HepG2 (cell line): Measurements from ENCODE around the gene IL27RA. TPM values are rescaled to one million over a fixed set of nuclear protein-coding genes. Genes with fewer than 3 reads are reported as not detected.
A peak's percentile ranks its signal among the peaks of the same experiment; 100 is the strongest.

Source experiments
- ATF3 ChIP-seq: sonication (generic); formaldehyde crosslinking; IDR thresholded peaks from 2 replicates; pipeline ENCODE4 v1.4.0; 2020; ENCODE audit warnings: missing genetic modification reagents
- ATM ChIP-seq: fragments of 450-650 bp; IDR thresholded peaks from 2 replicates; pipeline ENCODE4 v1.7.1; 2017; ENCODE audit warnings: mild to moderate bottlenecking, borderline replicate concordance
- FIP1L1 ChIP-seq: fragments of 200-400 bp; formaldehyde crosslinking; IDR thresholded peaks from 2 replicates; pipeline ENCODE4 v1.6.1; 2018; ENCODE audit warnings: low read depth, mild to moderate bottlenecking, low read length, moderate library complexity, borderline replicate concordance; ENCODE audit not compliant: insufficient read depth
- HNF4G ChIP-seq, 2 experiments: sonication (generic) in 1 of 2; formaldehyde crosslinking in 1 of 2; IDR thresholded peaks; 2 replicates each; pipeline versions ENCODE4 v1.4.0 to v1.6.1; 2011 to 2020; ENCODE audit warnings: borderline replicate concordance in 2 of 2, low read depth in 2 of 2, mild to moderate bottlenecking in 2 of 2, low read length in 1 of 2, missing genetic modification reagents in 1 of 2, moderate library complexity in 1 of 2
- KDM5B ChIP-seq: sonication (generic); formaldehyde crosslinking; IDR thresholded peaks from 2 replicates; pipeline ENCODE4 v1.4.0; 2020; ENCODE audit warnings: missing genetic modification reagents, mild to moderate bottlenecking, borderline replicate concordance
- MYC ChIP-seq: sonication (generic); formaldehyde crosslinking; IDR thresholded peaks from 2 replicates; pipeline ENCODE4 v1.9.0; 2021; ENCODE audit warnings: missing genetic modification reagents, borderline replicate concordance
- NFYB ChIP-seq: sonication (generic); formaldehyde crosslinking; IDR thresholded peaks from 2 replicates; pipeline ENCODE4 v1.4.0; 2020; ENCODE audit warnings: missing genetic modification reagents
- SAP130 ChIP-seq: IDR thresholded peaks from 2 replicates; pipeline ENCODE4 v1.6.1; 2016; ENCODE audit warnings: low read depth
- YY1 ChIP-seq: IDR thresholded peaks from 2 replicates; pipeline ENCODE4 v1.6.1; 2011; ENCODE audit warnings: low read length, low read depth, moderate library complexity, mild to moderate bottlenecking; ENCODE audit not compliant: insufficient read depth, insufficient replicate concordance
- ZBED4 ChIP-seq: sonication (generic); formaldehyde crosslinking; IDR thresholded peaks from 2 replicates; pipeline ENCODE4 v1.4.0; 2020; ENCODE audit warnings: missing genetic modification reagents, borderline replicate concordance
- ZBTB39 ChIP-seq: sonication (generic); formaldehyde crosslinking; IDR thresholded peaks from 2 replicates; pipeline ENCODE4 v1.5.0; 2020; ENCODE audit warnings: missing genetic modification reagents
- ZFP82 ChIP-seq: sonication (generic); formaldehyde crosslinking; IDR thresholded peaks from 2 replicates; pipeline ENCODE4 v1.5.1; 2020; ENCODE audit warnings: mild to moderate bottlenecking, missing genetic modification reagents, borderline replicate concordance
- ZNF276 ChIP-seq: sonication (generic); formaldehyde crosslinking; IDR thresholded peaks from 2 replicates; pipeline ENCODE4 v1.4.0; 2020; ENCODE audit warnings: mild to moderate bottlenecking, low read depth, missing genetic modification reagents
- ZNF3 ChIP-seq: IDR thresholded peaks from 2 replicates; pipeline ENCODE4 v1.7.0; 2017; ENCODE audit warnings: inconsistent platforms
- ZNF512 ChIP-seq: sonication (generic); formaldehyde crosslinking; IDR thresholded peaks from 2 replicates; pipeline ENCODE4 v1.4.0; 2020; ENCODE audit warnings: mild to moderate bottlenecking, missing genetic modification reagents
- ZNF564 ChIP-seq: sonication (generic); formaldehyde crosslinking; IDR thresholded peaks from 2 replicates; pipeline ENCODE4 v1.8.1; 2023; ENCODE audit warnings: mild to moderate bottlenecking, missing genetic modification reagents
- ZNF746 ChIP-seq: sonication (generic); formaldehyde crosslinking; IDR thresholded peaks from 2 replicates; pipeline ENCODE4 v1.8.0; 2022; ENCODE audit warnings: mild to moderate bottlenecking, missing genetic modification reagents
- ZNF773 ChIP-seq: sonication (generic); formaldehyde crosslinking; IDR thresholded peaks from 2 replicates; pipeline ENCODE4 v1.4.0; 2020; ENCODE audit warnings: missing genetic modification reagents, borderline replicate concordance
- ZSCAN31 ChIP-seq: sonication (generic); formaldehyde crosslinking; IDR thresholded peaks from 2 replicates; pipeline ENCODE4 v1.5.0; 2020; ENCODE audit warnings: low read depth, mild to moderate bottlenecking, missing genetic modification reagents
- polyA plus RNA-seq, 8 experiments: library from polyadenylated mRNA; depleted of rRNA in 3 of 8; stranded (reverse) in 7 of 8; unstranded in 1 of 8; fragments of >200 nt; fragmentation: Illumina TruSeq in 4 of 8; extraction: Trizol in 4 of 8; gene quantifications; 2 replicates each; pipeline versions ENCODE4 v1.2.1 to v1.2.3, GENCODE V29; 2011 to 2016; ENCODE audit warnings: low read depth in 4 of 8, missing spikeins in 1 of 8, mixed read lengths in 1 of 8; ENCODE audit not compliant: insufficient read depth in 1 of 8
- total RNA-seq, 5 experiments: library from RNA; depleted of rRNA; stranded (reverse); fragments of >200 nt; fragmentation: Illumina TruSeq; extraction: Trizol; gene quantifications; 2 replicates each; pipeline ENCODE4 v1.2.3, GENCODE V29; 2016; ENCODE audit warnings: low read depth in 1 of 5

IL27RA gene
- total and polyA plus RNA-seq, 2 of the 13 experiments (the other 11 are each of a cell fraction or from before 2014, with no cell fraction given), result 3.5 to 8.1 TPM

GRCh38 chr19:14073261-14073924 lies 41.8 kb downstream of the IL27RA start (continued):
- TF ChIP-seq HNF4G (IDR thresholded peaks at IDR 0.05; ENCODE audit: borderline replicate concordance, low read depth, low read length) (no peak), HNF4G (CRISPR knock-in tag; IDR thresholded peaks at IDR 0.05; ENCODE audit: borderline replicate concordance, low read depth) (no peak), SAP130 (CRISPR knock-in tag) (peak; percentile 33; the same call in 1 of the 2 replicates), ZNF746 (CRISPR knock-in tag) (no peak), ATF3 (CRISPR knock-in tag) (no peak), FIP1L1 (no peak), ZFP82 (peak; percentile 59; the same call in 1 of the 2 replicates), MYC (CRISPR knock-in tag) (no peak; the same call in 1 of the 2 replicates), ATM (no peak), ZNF276 (no peak), ZNF512 (CRISPR knock-in tag) (no peak), ZNF3 (CRISPR knock-in tag) (no peak), YY1 (peak; percentile 52), ZBTB39 (CRISPR knock-in tag) (no peak), NFYB (CRISPR knock-in tag) (no peak), ZBED4 (CRISPR knock-in tag) (no peak), ZSCAN31 (CRISPR knock-in tag) (0 out of 2 replicates have a peak, but pooled peaks have one; percentile 19), ZNF564 (CRISPR knock-in tag) (no peak), ZNF773 (CRISPR knock-in tag) (no peak), KDM5B (CRISPR knock-in tag) (no peak)
